ENCODE data around the gene EHMT1. TPM values are rescaled to one million over a fixed set of nuclear protein-coding genes. Genes with fewer than 3 reads are reported as not detected.

EHMT1 gene
- total RNA-seq, 4 donors from 2014 or later = 77.1 to 149 (median 86.6) TPM

DNA sequence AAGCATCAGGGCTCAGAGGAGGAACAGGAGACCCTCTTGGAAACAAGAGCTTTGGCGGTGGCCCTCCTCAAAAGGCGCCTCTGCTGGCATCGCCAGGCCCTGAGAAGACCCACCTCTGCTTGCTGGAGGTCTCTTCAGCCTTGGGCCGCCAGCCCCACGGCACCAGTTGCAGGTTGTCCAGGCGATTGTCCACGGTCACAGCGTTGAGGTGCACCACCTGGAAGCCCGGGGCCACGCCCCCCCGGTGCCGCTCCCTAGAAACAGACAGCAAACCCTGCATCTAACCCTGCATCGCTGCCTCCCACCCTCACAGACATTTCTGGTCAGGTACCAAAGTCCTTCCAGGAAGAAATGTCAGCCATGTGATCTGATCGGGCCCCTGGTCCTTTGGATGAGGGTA lies 32.0 kb upstream of the EHMT1 start:
- H3K4me3 ChIP-seq = no peak overlapping the region
- TF ChIP-seq, protein P1, sequence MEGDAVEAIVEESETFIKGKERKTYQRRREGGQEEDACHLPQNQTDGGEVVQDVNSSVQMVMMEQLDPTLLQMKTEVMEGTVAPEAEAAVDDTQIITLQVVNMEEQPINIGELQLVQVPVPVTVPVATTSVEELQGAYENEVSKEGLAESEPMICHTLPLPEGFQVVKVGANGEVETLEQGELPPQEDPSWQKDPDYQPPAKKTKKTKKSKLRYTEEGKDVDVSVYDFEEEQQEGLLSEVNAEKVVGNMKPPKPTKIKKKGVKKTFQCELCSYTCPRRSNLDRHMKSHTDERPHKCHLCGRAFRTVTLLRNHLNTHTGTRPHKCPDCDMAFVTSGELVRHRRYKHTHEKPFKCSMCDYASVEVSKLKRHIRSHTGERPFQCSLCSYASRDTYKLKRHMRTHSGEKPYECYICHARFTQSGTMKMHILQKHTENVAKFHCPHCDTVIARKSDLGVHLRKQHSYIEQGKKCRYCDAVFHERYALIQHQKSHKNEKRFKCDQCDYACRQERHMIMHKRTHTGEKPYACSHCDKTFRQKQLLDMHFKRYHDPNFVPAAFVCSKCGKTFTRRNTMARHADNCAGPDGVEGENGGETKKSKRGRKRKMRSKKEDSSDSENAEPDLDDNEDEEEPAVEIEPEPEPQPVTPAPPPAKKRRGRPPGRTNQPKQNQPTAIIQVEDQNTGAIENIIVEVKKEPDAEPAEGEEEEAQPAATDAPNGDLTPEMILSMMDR (IDR thresholded peaks at IDR 0.05) = no peak
- TF ChIP-seq POLR2AphosphoS5 (IDR thresholded peaks at IDR 0.05) = no peak
- TF ChIP-seq POLR2A (IDR thresholded peaks at IDR 0.05) = no peak
- no peak for TF ChIP-seq EP300 (IDR thresholded peaks at IDR 0.05)
- peaks cover 61% of the 10 kb centered on the region for H3K36me3 ChIP-seq
- WGBS = 99% methylated on average over 9 of the region's 14 CpGs
- no peaks in the 10 kb centered on the region for H3K9me3 ChIP-seq
- H3K4me1 ChIP-seq = peaks cover 31% of the 10 kb centered on the region
- no peak overlapping the region for H3K27ac ChIP-seq
- no peak for DNase-seq (ENCODE audit: low spot score in 2 of 2)
- no peaks in the 10 kb centered on the region for H3K27me3 ChIP-seq

DNA sequence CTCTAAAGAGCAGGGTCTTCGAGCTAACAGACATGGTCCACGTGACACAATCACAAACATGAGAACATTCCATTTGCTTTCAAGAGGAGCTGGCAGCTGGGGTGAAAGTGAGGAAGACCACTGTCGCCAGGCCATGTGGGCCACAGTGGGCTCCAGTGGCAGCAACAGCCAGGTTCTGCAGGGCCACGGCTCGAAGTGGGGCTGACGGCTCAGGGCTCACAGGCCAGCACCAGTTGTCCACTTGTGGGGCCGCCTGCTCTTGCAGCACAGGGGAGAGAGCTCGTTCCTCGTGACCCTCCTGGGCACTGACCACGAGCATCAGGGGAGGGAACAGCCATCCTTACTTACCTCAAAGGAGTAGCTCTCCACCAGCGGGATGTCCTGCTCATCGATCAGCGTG lies 30.5 kb upstream of the EHMT1 start:
- no peak for DNase-seq (ENCODE audit: low spot score in 2 of 2)
- peaks cover 47% of the 10 kb centered on the region for H3K36me3 ChIP-seq
- TF ChIP-seq, protein P1 (IDR thresholded peaks at IDR 0.05) = no peak
- TF ChIP-seq EP300 (IDR thresholded peaks at IDR 0.05) = no peak
- no peak for TF ChIP-seq POLR2AphosphoS5 (IDR thresholded peaks at IDR 0.05)
- TF ChIP-seq POLR2A (IDR thresholded peaks at IDR 0.05) = no peak
- H3K4me1 ChIP-seq = peaks cover 31% of the 10 kb centered on the region
- H3K27ac ChIP-seq = no peak overlapping the region
- no peaks in the 10 kb centered on the region for H3K9me3 ChIP-seq
- WGBS = 96% methylated on average over 13 of the region's 13 CpGs
- no peaks in the 10 kb centered on the region for H3K27me3 ChIP-seq
- H3K4me3 ChIP-seq = no peak overlapping the region

DNA sequence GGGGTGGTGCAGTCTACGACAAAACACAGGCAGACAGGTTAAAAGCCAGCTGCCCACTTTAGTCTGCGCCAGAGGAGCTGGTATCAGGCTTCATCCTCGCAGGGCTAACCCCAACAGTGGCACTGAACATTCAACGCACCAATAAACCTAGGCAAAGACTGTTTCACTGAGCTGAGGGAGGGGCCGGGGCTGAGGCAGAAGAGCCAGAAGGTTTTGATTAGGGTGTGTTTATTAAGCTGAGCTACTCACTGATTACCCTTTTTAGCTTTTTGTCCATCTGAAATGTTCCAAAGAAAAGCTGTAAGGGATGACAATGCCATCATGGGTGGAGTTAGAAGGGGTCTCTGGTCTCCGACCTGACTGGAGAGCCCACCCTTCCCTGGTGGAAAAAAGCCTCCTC lies 29.9 kb upstream of the EHMT1 start:
- H3K4me3 ChIP-seq = peak overlapping the region; percentile 86
- H3K9me3 ChIP-seq = no peaks in the 10 kb centered on the region
- no peaks in the 10 kb centered on the region for H3K27me3 ChIP-seq
- peaks cover 31% of the 10 kb centered on the region for H3K4me1 ChIP-seq
- peaks cover 42% of the 10 kb centered on the region for H3K36me3 ChIP-seq
- H3K27ac ChIP-seq = no peak overlapping the region
- TF ChIP-seq POLR2A (IDR thresholded peaks at IDR 0.05) (no peak), EP300 (IDR thresholded peaks at IDR 0.05) (no peak), POLR2AphosphoS5 (IDR thresholded peaks at IDR 0.05) (no peak)
- TF ChIP-seq, protein P1 (IDR thresholded peaks at IDR 0.05) = no peak
- no peak for DNase-seq (ENCODE audit: low spot score in 2 of 2)
- 71% methylated on average over 6 of the region's 6 CpGs for WGBS

DNA sequence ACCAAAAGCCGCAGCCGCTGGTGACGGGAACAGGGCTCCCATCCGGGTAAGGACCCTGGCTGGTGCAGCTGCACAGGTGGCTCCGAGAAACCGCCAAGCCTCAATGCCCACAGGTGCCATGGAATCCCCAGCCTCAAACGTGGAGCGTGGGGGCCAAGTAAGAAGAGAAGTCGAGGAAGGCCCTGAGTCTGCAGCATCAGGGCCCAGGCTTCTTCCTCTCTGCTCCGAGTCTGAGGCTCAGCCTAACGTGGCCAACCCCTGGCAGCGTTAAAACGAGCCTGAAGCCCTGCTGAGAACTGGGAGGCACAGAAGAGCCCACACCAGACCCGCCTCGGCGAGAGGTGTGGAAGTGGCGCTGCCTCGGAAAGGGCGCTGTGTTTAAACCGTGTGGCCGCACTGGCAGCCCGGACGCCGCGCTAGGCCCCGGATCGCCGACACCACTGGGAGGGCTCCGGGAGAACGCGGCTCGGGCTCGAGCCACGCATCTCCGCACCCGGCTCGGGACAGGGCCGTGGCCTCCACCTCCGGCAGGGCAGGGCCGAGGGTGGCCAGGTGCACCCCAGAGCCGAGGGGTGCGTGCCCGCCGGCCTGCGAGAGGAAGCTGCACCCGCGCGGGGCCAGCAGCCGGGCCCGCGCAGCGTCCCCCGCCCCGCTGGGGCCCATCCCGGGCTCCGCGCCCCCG lies 29.2 kb upstream of the EHMT1 start:
- no peak for DNase-seq (ENCODE audit: low spot score in 2 of 2)
- Histone ChIP-seq H3K4me3 (peak overlapping the region; percentile 86), H3K27me3 (no peaks in the 10 kb centered on the region), H3K9me3 (no peaks in the 10 kb centered on the region), H3K27ac (peak overlapping the region; percentile 56), H3K36me3 (peaks cover 35% of the 10 kb centered on the region), H3K4me1 (peaks cover 31% of the 10 kb centered on the region)
- 12% methylated on average over 14 of the region's 58 CpGs for WGBS
- no peak for TF ChIP-seq POLR2AphosphoS5 (IDR thresholded peaks at IDR 0.05)
- no peak for TF ChIP-seq EP300 (IDR thresholded peaks at IDR 0.05)
- TF ChIP-seq POLR2A (IDR thresholded peaks at IDR 0.05) = no peak
- TF ChIP-seq, protein P1 (IDR thresholded peaks at IDR 0.05) = no peak

- H3K9me3 ChIP-seq = no peaks in the 10 kb centered on the region
- peak in 1 of 2 donors; percentile 17 for TF ChIP-seq POLR2A (IDR thresholded peaks at IDR 0.05)
- TF ChIP-seq, protein P1 (IDR thresholded peaks at IDR 0.05) = no peak
- no peak for DNase-seq (ENCODE audit: low spot score in 2 of 2)
- H3K27ac ChIP-seq = peak overlapping the region; percentile 51
- peaks cover 31% of the 10 kb centered on the region for H3K36me3 ChIP-seq
- peaks cover 31% of the 10 kb centered on the region for H3K4me1 ChIP-seq
- no CpG with 5 or more reads among the region's 61 CpGs for WGBS
- no peaks in the 10 kb centered on the region for H3K27me3 ChIP-seq
- H3K4me3 ChIP-seq = peak overlapping the region; percentile 86
Measured at GRCh38 chr9:137590123-137590468, 28.7 kb upstream of the EHMT1 start.
